DMS114 treated with DMSO at 0.1 percent for 48 hours (cell line): ENCODE measurements around the gene GLDC.

Source experiments
- DNase-seq: peaks from one replicate; lab custom pipeline; 2025; ENCODE audit not compliant: unreplicated experiment; lab: John Stamatoyannopoulos, UW

GLDC gene

DNA sequence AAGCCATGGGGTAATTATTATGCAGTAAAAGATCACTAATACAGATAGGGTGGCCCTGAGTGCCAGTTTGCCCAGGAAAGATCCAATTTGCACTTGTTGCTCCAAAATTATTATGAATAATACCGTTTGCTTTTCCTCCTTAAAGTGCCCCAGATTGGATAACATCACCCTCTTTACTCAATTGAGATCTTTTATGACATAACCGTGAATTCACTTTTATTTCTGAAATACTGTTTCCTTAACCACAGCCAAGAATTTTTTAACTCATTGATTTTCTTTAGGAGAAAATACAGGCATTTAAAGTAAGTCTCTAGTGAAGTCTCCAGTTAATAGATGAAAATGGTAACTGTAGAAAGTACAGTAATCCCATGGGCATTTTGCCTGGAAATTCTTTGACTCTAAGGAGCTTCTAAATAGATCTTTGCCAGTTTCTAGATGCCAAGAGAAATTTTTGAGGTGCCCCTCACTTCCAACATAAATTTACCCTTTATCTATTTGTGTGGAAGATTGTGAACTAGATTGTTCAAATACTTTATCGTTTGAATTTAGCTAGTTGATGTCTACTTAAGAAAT is 133.4 kb downstream of the GLDC start:
- DNase-seq, result no peak

DNA sequence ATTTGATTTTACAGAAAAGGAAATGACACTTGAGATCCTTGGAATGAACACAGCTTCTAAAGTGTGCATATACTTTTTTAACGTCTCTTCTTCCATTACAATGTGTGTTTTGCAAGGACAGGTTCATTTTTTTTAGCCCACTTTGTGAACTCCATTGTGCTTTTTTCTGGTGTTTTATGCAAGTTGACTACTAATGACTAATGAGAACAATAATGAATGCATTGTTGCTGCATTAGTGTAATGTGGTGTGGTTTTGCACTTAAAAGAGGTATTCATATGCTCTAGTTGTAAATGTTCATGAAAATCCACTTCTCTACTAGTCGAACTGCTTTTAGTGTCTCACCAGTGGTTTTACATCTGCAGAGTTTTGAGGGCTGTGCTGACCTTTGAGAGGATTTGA is 139.0 kb downstream of the GLDC start:
- DNase-seq, result no peak

DNA sequence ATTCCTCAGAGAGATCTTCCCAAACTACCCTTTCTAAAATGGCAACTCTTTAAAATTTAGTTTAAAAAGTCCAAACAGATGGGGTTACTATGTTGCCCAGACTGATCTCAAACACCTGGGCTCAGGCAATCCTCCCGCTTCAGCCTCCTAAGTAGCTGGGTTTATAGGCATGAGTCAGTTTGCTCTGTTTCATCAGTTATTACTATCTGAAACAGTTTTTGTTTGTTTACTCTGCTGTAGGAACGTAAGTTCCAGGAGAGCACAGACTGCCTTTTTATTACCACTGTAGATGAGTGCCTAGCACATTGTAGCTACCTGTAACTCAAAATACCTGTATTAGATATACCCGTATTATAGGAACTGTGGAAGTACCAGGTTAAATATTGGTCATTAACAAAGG is 143.1 kb downstream of the GLDC start:
- DNase-seq, result no peak

DNA sequence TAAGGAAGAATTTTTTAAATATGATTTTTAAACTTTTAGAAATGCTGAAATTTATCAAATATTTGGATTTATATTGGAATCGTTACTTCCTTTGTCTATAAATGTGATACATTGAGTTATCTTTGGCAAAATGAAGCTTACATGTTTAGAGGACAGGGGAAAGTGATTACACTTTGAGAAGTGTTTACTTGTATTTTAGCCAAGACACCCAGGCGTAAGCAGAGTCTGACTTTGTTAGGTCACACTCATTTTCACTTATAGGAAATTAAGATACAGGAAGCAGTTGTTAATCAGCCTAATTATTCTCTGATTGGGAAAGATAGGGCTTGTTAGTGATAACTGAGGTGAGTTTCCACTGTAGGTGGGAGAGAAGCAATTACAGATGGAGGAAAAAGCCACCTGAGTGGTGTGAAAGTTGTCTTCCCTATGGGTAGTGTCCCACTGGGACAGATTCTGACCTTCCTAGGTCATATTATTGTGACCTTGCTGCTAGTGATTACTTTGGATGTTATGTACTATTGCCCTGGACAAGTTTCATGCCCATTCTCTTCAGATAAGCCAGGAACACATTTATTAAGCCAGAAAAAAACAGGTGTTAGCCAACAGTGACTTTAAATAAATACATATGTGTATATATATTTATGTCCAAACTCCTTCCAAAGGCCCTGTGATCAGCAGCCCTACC is 143.9 kb downstream of the GLDC start:
- DNase-seq, result no peak

DNA sequence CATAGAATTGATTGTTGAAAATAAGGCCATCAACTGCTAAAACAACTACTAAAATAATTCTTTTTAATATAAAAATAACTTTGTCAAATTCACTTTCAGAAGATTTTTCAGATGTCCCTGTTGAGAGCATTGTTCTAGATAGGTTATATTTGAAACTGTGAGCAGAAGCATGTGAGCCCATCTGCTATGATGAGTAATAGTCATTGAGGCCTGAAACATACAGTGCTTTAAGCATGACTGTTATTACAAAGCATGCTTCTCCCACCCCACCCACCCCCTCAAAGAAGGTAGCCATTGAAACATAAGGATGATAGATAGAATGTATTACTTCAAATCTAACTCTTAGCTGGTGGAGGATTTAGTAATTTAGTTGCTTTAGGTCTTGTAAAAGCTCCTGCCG is 146.5 kb downstream of the GLDC start:
- no peak for DNase-seq

DNA sequence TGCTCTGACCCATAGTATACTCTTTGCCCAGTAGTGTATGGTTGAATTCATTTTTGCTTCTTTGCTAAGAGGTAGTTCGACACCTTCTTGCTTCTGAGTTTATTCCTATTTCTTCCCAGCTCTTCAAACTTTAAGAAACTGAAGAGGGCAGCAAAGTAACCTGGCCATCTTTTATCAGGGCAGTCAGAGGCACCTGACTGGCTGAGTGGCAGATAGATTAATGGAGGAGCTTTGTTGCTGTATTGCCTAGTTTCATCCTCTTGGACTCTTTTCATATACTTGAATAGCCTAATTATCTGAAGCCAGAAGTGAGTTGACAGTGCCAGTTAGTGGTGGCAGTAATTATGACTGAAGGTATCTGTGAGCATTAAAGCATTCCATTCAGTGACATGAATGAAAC is 150.1 kb downstream of the GLDC start:
- DNase-seq, result no peak

DNA sequence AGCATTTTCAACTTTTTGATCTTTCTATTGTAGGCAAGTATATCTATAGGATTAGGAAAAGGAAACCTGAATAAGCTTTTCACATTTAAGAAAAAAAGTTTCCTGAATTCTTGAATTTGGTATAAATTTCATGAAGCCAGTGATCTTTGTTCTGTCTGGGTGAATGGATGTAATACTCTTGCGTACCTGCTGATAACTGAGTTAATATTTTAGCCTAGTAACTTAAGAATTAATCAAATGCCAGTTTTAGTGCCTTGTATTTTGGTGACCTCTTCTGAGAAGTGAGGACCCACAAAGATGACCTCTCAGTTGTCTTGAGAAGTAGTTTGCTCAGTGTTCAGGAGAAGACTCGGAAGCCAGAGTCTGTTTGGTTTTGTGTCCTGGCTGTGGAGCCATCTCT is 154.7 kb downstream of the GLDC start:
- no peak for DNase-seq

DNA sequence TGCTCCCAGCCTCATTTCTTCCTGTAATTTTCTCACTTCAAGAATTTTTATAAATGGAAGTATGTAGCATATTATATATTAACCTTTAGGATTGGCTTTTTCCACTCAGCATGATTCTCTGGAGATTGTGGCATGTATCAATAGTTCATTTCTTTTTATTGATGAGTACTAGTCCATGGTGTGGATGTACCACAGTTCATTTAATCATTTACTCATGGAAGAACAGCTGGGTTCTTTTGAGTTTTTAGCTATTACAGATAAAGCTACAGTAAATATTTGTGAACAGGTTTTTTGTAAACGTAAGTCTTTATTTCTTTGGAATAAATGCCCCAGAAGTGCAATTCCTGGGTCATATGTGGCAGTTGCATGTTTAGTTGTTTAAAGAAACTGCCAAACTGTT is 156.4 kb downstream of the GLDC start:
- DNase-seq, result no peak

DNA sequence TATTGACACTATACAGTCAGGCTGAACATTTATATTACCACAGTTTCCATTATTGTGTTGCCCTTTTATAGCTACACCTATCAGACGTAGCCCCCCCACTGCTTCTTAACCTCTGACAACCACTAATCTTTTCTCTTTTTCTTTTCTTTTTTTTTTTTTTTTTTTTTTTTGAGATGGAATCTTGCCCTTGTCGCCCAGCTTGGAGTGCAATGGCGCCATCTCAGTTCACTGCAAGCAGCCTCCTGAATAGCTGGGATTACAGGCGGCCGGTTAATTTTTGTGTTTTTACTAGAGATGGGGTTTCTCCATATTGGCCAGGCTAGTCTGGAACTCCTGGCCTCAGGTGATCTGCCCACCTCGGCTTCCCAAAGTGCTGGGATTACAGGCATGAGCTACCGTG is 157.1 kb downstream of the GLDC start:
- no peak for DNase-seq

DNA sequence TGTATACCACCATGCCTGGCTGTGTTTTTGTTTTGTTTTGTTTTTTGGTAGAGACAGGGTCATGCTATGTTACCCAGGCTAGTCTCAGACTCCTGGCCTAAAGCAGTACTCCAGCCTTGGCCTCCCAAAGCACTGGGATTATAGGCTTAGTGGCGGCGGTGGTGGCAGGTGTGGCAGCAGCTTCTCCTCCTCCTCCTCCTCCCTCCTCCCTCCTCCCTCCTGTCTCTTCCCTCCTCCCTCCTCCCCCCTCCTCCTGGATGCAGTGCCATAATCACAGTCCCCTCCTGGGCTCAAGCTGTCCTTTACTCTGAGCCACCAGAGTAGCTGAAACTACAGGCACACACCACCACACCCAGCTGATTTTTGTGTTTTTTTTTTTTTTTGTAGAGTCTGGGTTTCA is 161.3 kb downstream of the GLDC start:
- no peak for DNase-seq
